ENCODE results near the gene ZNF433. TPM values are rescaled to one million over a fixed set of nuclear protein-coding genes. Genes with fewer than 3 reads are reported as not detected.
A peak's percentile ranks its signal among the peaks of the same experiment; 100 is the strongest.

ZNF433 gene
- total and polyA plus RNA-seq, 10 of the 15 experiments (the other 5 are each of a cell fraction or from before 2014, with no cell fraction given): 0.79 to 2.9 (median 1.7) TPM

GRCh38 chr19:11987405-11988281 is 47.8 kb downstream of the ZNF433 start:
- Histone ChIP-seq H3K36me3 (ENCODE audit: control insufficient read depth in 2 of 2, insufficient read depth in 2 of 2, low read length in 1 of 2) (no peaks in the 10 kb centered on the region; a peak in 2 of 4 replicates), H4K20me1 (ENCODE audit: control insufficient read depth, insufficient read depth) (no peaks in the 10 kb centered on the region), H3K4me3 (peak overlapping the region; percentile 96), H2AFZ (ENCODE audit: control insufficient read depth, low read depth, low read length) (peak overlapping the region; percentile 78), H3K9me3 (replicated peaks; ENCODE audit: control insufficient read depth, insufficient read depth, low read length) (no peaks in the 10 kb centered on the region; the same call in 2 of the 3 replicates), H3K27me3 (replicated peaks in 1 of 2; ENCODE audit: control insufficient read depth in 2 of 2, insufficient read depth in 2 of 2, low read length in 1 of 2) (no peaks in the 10 kb centered on the region), H3K9ac (ENCODE audit: control insufficient read depth, insufficient read depth, low read length) (peak overlapping the region; percentile 86), H3K4me1 (ENCODE audit: control insufficient read depth, insufficient read depth, low read length) (no peaks in the 10 kb centered on the region), H3K79me2 (ENCODE audit: control insufficient read depth, insufficient read depth, low read length) (peaks cover 20% of the 10 kb centered on the region), H3K27ac (ENCODE audit: control insufficient read depth, insufficient read depth) (peak overlapping the region; percentile 82), H3K4me2 (ENCODE audit: control insufficient read depth, insufficient read depth) (peak overlapping the region; percentile 87)
- ATAC-seq: peak; percentile 99
- in situ Hi-C loops (cut with MboI): no loop called here
- ChIA-PET POLR2A (interaction anchor here (0.6 to 3.8 kb wide), 9 partner anchors 12 to 1026 kb away, joined by 3 to 37 read pairs (median 5); partner anchors contain the start of genes ZNF136 and ZNF700), RAD21 (ENCODE audit: unreplicated experiment) (interaction anchor here (0.7 to 9.2 kb wide), 19 partner anchors 10 to 626 kb away, joined by 3 to 105 read pairs (median 5); partner anchors contain the start of genes ZNF136, ZNF20, ZNF491 and ZNF563), CTCF (interaction anchor here (0.6 to 12.9 kb wide), 22 partner anchors 9 to 810 kb away, joined by 3 to 181 read pairs (median 8); partner anchors contain the start of genes ZNF20, ZNF433, ZNF491 and ZNF700), SMC1A (ENCODE audit: uncharacterized antibody, unreplicated experiment) (interaction anchor here (0.6 to 10.5 kb wide), 14 partner anchors 11 to 390 kb away, joined by 3 to 133 read pairs (median 5); partner anchors contain the start of genes ZNF20, ZNF433, ZNF491 and ZNF700)
- TSS peak; percentile 98 for BruUV-seq (replicated peaks)
- FAIRE-seq: peak; percentile 23
- peak; percentile 68 for DNase-seq (ENCODE audit: low read depth, low spot score)
- intact Hi-C loops (cut with micrococcal nuclease; ENCODE audit: unreplicated experiment): loop anchor here (1.0 to 2.0 kb wide), 3 partner anchors 23 to 65 kb away; partner anchors contain the start of gene ZNF878
- under 1% methylated on average over 44 of the region's 54 CpGs for WGBS (ENCODE audit: insufficient coverage, insufficient replicate concordance, low lambda C conversion rate, missing lambda C conversion rate)
- TF ChIP-seq CEBPB (IDR thresholded peaks at IDR 0.05; ENCODE audit: borderline replicate concordance in 1 of 2, low read depth in 2 of 2, low read length in 2 of 2) (no peak), ZNF384 (IDR thresholded peaks at IDR 0.05; ENCODE audit: borderline replicate concordance, low read depth, low read length) (no peak), DPF2 (IDR thresholded peaks at IDR 0.05) (peak; percentile 17; the same call in 1 of the 2 replicates), BHLHE40 (IDR thresholded peaks at IDR 0.05; ENCODE audit: borderline replicate concordance in 1 of 2, low read depth in 2 of 2, low read length in 1 of 2) (peak; percentile 86 to 89), RCOR1 (conservative IDR thresholded peaks at IDR 0.05; ENCODE audit: low read depth, low read length) (no peak), TBL1XR1 (IDR thresholded peaks at IDR 0.05; ENCODE audit: low read depth, low read length) (0 out of 2 replicates have a peak, but pooled peaks have one; percentile 21), ZNF207 (IDR thresholded peaks at IDR 0.05; ENCODE audit: borderline replicate concordance) (no peak), TCF3 (IDR thresholded peaks at IDR 0.05; ENCODE audit: borderline replicate concordance, insufficient read depth, low read depth, low read length) (0 out of 2 replicates have a peak, but pooled peaks have one; percentile 28), SMAD5 (IDR thresholded peaks at IDR 0.05; ENCODE audit: low read depth) (peak; percentile 35; the same call in 1 of the 2 replicates), MXI1 (IDR thresholded peaks at IDR 0.05; ENCODE audit: low read depth, low read length) (peak; percentile 63; the same call in 1 of the 2 replicates), CHD1 (IDR thresholded peaks at IDR 0.05; ENCODE audit: low read depth, low read length) (no peak), GATAD2B (conservative IDR thresholded peaks at IDR 0.05; ENCODE audit: low read depth) (peak; percentile 53), FOS (IDR thresholded peaks at IDR 0.05; ENCODE audit: borderline replicate concordance, extremely low read depth, insufficient read length) (no peak), BMI1 (IDR thresholded peaks at IDR 0.05; ENCODE audit: borderline replicate concordance) (no peak), MYC (IDR thresholded peaks at IDR 0.05; ENCODE audit: insufficient read depth, insufficient read length, insufficient replicate concordance, low read length, severe bottlenecking) (no peak), LARP7 (IDR thresholded peaks at IDR 0.05) (peak; percentile 71), TARDBP (IDR thresholded peaks at IDR 0.05; ENCODE audit: borderline replicate concordance) (no peak), IKZF2 (IDR thresholded peaks at IDR 0.05) (peak; percentile 28 to 39; a peak in 1 of 4 replicates), HDAC2 (IDR thresholded peaks at IDR 0.05) (no peak), E2F8 (IDR thresholded peaks at IDR 0.05; ENCODE audit: low read depth, partially characterized antibody) (peak; percentile 31), MEF2A (IDR thresholded peaks at IDR 0.05; ENCODE audit: insufficient read depth, low read depth, low read length) (no peak)

Measured in GM12878 (cell line).